ENCODE data around the gene TMEM151B.
"Not testable (repeated sequence)": the region's sequence is repeated elsewhere in the genome, so short reads cannot be mapped to it uniquely, and the experiment has no call there.

Gene TMEM151B

DNA sequence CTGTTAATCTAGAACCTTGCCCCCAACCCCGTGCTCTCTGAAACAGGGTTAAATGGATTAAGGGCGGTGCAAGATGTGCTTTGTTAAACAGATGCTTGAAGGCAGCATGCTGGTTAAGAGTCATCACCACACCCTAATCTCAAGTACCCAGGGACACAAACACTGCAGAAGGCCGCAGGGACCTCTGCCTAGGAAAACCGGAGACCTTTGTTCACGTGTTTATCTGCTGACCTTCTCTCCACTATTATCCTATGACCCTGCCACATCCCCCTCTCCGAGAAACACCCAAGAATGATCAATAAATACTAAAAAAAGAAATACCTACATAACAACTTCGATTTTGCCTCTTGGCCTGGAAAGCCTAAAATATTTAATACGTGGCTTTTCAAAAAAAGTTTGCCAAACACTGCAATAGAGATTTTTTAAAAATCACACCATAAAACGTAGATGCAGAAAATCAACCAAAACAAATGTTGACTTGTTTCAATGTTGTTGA lies 46.9 kb downstream of the TMEM151B start:
- H3K27me3 Mint-ChIP-seq (ENCODE audit: low read depth), result peaks cover 37% of the 10 kb centered on the region
- H3K4me1 Mint-ChIP-seq (ENCODE audit: low read depth); H3K9me3 Mint-ChIP-seq; H3K4me3 Mint-ChIP-seq; H3K36me3 Mint-ChIP-seq (ENCODE audit: low read depth); H3K27ac Mint-ChIP-seq: not testable (repeated sequence)

DNA sequence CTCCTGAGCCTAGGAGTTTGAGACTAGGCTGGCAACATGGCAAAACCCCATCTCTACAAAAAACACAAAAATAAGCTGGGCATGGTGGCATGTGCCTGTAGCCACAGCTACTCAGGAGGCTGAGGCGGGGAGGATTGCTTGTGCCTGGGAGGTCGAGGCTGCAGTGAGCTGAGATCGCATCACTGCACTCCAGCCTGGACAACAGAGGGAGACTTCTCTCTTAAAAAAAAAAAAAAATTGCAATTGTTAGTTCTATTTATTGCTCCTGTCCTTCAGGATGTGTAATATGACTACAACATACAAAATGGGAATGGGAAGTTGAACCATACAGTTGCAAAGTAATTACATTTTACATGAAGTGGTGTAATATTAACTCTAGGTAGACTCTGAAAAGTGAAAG lies 51.0 kb downstream of the TMEM151B start:
- no peak overlapping the region for H3K27ac Mint-ChIP-seq
- H3K27me3 Mint-ChIP-seq (ENCODE audit: low read depth), result peaks cover 39% of the 10 kb centered on the region
- H3K4me1 Mint-ChIP-seq (ENCODE audit: low read depth), result no peaks in the 10 kb centered on the region
- no peaks in the 10 kb centered on the region for H3K36me3 Mint-ChIP-seq (ENCODE audit: low read depth)
- no peaks in the 10 kb centered on the region for H3K9me3 Mint-ChIP-seq
- no peak overlapping the region for H3K4me3 Mint-ChIP-seq

DNA sequence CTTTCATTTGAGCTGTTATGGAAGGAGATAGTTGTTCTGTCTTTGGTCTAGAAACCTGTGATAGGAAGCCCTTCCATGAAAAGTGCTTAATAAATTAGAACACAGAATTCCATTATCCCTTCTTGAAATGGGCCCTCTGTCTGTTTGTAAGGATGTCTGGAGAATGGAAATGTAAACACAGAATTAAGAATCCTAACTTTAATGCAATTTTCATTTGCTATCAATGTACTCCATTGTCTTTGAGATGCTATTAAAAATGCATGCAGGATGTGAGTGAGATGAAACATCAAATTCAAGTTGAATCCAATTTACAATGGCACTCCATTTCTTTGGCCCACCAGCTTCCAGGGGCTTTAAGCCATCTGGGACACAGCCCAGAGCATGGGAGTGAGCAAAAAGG lies 56.8 kb downstream of the TMEM151B start:
- peaks cover 39% of the 10 kb centered on the region for H3K27me3 Mint-ChIP-seq (ENCODE audit: low read depth)
- H3K36me3 Mint-ChIP-seq (ENCODE audit: low read depth), result no peaks in the 10 kb centered on the region
- no peaks in the 10 kb centered on the region for H3K4me1 Mint-ChIP-seq (ENCODE audit: low read depth)
- H3K27ac Mint-ChIP-seq, result no peak overlapping the region
- H3K9me3 Mint-ChIP-seq, result no peaks in the 10 kb centered on the region
- H3K4me3 Mint-ChIP-seq, result no peak overlapping the region

GRCh38 chr6:44327760-44328159 lies 57.5 kb downstream of the TMEM151B start:
- Mint-ChIP-seq H3K4me1 (ENCODE audit: low read depth) (no peaks in the 10 kb centered on the region), H3K9me3 (no peaks in the 10 kb centered on the region), H3K27me3 (ENCODE audit: low read depth) (peaks cover 41% of the 10 kb centered on the region), H3K4me3 (no peak overlapping the region), H3K36me3 (ENCODE audit: low read depth) (no peaks in the 10 kb centered on the region), H3K27ac (no peak overlapping the region)

- H3K27ac Mint-ChIP-seq; H3K4me1 Mint-ChIP-seq (ENCODE audit: low read depth); H3K36me3 Mint-ChIP-seq (ENCODE audit: low read depth); H3K4me3 Mint-ChIP-seq; H3K9me3 Mint-ChIP-seq: not testable (repeated sequence)
- peaks cover 41% of the 10 kb centered on the region for H3K27me3 Mint-ChIP-seq (ENCODE audit: low read depth)
Observed at GRCh38 chr6:44328203-44328602, 58.0 kb downstream of the TMEM151B start.

- Mint-ChIP-seq H3K27ac (no peak overlapping the region), H3K4me1 (ENCODE audit: low read depth) (no peaks in the 10 kb centered on the region), H3K27me3 (ENCODE audit: low read depth) (peaks cover 45% of the 10 kb centered on the region), H3K9me3 (no peaks in the 10 kb centered on the region), H3K4me3 (no peak overlapping the region), H3K36me3 (ENCODE audit: low read depth) (no peaks in the 10 kb centered on the region)
Observed at GRCh38 chr6:44329858-44330257, 59.6 kb downstream of the TMEM151B start.

DNA sequence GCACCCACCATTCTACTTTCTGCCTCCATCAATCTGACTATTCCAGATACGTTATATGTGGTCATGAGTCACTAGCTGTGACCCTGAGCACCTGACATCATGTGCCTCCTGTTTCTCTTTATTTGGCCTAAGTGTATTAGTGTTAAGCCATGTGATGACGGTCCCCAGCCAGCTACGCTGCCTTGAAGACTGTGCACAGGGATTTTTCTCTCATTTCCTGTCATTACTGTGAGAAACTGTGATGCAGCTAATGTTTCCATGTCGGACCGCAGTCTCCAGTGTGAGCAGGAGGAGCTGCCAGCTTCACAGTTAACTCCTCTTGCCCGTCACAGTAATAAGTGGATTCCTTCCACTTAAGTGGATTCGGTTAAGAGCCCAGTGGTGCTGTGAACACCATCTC lies 62.3 kb downstream of the TMEM151B start:
- H3K4me1 Mint-ChIP-seq (ENCODE audit: low read depth), result no peaks in the 10 kb centered on the region
- H3K4me3 Mint-ChIP-seq, result no peak overlapping the region
- H3K36me3 Mint-ChIP-seq (ENCODE audit: low read depth), result no peaks in the 10 kb centered on the region
- H3K27ac Mint-ChIP-seq, result no peak overlapping the region
- peaks cover 39% of the 10 kb centered on the region for H3K27me3 Mint-ChIP-seq (ENCODE audit: low read depth)
- H3K9me3 Mint-ChIP-seq, result no peaks in the 10 kb centered on the region

- H3K4me3 Mint-ChIP-seq, result no peak overlapping the region
Observed at GRCh38 chr6:44333273-44333919, 63.1 kb downstream of the TMEM151B start.

DNA sequence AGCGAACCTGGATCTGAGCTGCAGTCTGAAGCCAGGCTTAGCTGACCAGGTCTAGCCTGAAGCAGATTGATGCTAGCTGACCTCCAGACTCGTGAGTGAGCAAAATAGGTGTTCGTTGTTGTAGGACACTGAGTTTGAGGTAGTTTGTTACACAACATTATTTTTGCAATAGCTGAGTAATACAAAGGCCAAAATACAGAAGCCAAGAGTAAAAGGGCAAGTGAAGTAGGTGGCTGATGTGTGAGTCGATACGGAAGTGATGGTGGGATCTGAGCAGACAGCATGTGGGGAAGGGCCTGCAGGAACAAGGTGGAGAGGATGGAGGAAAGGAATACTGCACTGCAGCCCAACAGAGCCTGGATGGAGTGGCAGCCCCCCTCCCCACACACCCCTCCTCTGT lies 63.7 kb downstream of the TMEM151B start:
- Mint-ChIP-seq H3K4me1 (ENCODE audit: low read depth) (no peaks in the 10 kb centered on the region), H3K4me3 (no peak overlapping the region), H3K36me3 (ENCODE audit: low read depth) (no peaks in the 10 kb centered on the region), H3K27ac (no peak overlapping the region), H3K27me3 (ENCODE audit: low read depth) (peaks cover 26% of the 10 kb centered on the region), H3K9me3 (no peaks in the 10 kb centered on the region)

More at GRCh38 chr6:44333273-44333919, 63.1 kb downstream of the TMEM151B start:
- H3K4me1 Mint-ChIP-seq (ENCODE audit: low read depth), result no peaks in the 10 kb centered on the region
- H3K27ac Mint-ChIP-seq, result no peak overlapping the region
- no peaks in the 10 kb centered on the region for H3K9me3 Mint-ChIP-seq
- H3K36me3 Mint-ChIP-seq (ENCODE audit: low read depth), result no peaks in the 10 kb centered on the region
- peaks cover 32% of the 10 kb centered on the region for H3K27me3 Mint-ChIP-seq (ENCODE audit: low read depth)

- no peaks in the 10 kb centered on the region for H3K4me1 Mint-ChIP-seq (ENCODE audit: low read depth)
- H3K27ac Mint-ChIP-seq, result no peak overlapping the region
- H3K4me3 Mint-ChIP-seq, result no peak overlapping the region
- H3K9me3 Mint-ChIP-seq, result no peaks in the 10 kb centered on the region
- H3K27me3 Mint-ChIP-seq (ENCODE audit: low read depth), result peaks cover 9% of the 10 kb centered on the region
- H3K36me3 Mint-ChIP-seq (ENCODE audit: low read depth), result no peaks in the 10 kb centered on the region
Observed at GRCh38 chr6:44335631-44336030, 65.4 kb downstream of the TMEM151B start.

DNA sequence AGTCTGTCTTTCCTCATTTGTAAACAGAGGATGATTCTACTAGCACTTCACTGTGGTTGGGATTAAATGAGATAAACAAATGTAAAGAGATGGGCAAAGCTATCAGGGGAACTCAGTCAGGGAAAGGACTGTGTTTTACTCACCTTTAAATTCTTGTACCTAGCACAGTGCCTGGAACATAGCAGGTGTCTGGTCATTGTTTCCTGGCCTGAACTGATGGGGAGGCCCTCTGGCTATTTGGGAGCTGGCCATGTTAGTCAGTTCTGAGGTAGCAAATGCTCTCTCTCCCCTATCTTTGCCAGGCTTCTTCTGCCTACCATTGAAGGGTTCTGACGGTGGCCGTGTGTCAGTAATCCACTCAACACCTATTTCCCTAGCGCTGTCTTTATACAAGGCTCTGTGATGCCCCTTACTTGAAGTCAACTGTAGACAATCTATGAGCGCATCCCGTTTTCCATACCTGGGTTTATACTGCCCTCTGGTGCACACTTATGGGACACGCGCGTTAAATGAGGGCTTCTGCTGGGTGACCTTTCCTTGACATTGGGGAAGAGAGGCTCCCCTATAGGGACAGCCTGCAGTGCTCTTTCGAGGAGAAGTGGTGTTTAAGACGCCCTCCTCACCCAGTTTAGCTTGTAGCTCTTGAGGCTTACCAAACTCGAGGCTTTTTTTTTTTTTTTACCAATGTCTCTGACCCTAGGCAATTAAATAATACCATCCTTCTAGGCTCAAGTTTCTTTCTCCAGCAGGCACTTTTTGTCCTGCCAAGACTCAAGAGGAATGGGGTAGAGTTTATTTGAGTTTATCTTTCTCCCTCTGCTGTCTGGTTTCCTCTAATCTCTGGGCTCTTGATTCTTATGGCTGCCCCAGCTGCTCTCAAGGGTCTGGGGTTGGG lies 68.2 kb downstream of the TMEM151B start:
- peaks cover 27% of the 10 kb centered on the region for H3K27me3 Mint-ChIP-seq (ENCODE audit: low read depth)
- no peaks in the 10 kb centered on the region for H3K4me1 Mint-ChIP-seq (ENCODE audit: low read depth)

DNA sequence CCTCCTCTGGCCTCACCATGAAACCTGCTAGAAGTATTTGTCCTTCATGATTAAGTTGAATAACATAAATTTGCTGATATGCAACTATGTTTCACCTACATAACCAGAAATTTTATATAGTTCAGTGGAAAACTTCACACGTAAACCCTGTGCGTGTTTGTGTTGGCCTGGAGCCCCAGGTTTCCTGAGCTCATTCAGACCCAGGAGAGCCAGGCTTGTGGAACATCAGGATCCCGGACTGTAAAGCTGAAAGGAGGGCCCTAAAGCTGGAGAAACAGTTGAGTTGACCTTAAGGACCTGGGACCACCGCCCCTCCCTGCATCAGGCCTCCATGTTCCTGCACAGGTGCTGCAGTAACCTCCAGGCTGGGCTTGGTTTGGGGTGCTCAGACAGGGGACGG lies 69.1 kb downstream of the TMEM151B start:
- Mint-ChIP-seq H3K27me3 (ENCODE audit: low read depth) (peaks cover 32% of the 10 kb centered on the region), H3K27ac (no peak overlapping the region), H3K9me3 (no peaks in the 10 kb centered on the region), H3K4me3 (no peak overlapping the region), H3K4me1 (ENCODE audit: low read depth) (no peaks in the 10 kb centered on the region), H3K36me3 (ENCODE audit: low read depth) (no peaks in the 10 kb centered on the region)

More for the DNA sequence above, 68.2 kb downstream of the TMEM151B start:
- no peaks in the 10 kb centered on the region for H3K9me3 Mint-ChIP-seq
- no peaks in the 10 kb centered on the region for H3K36me3 Mint-ChIP-seq (ENCODE audit: low read depth)
- H3K4me3 Mint-ChIP-seq, result no peak overlapping the region
- H3K27ac Mint-ChIP-seq, result no peak overlapping the region

GRCh38 chr6:44339763-44340625 lies 69.7 kb downstream of the TMEM151B start:
- peaks cover 39% of the 10 kb centered on the region for H3K27me3 Mint-ChIP-seq (ENCODE audit: low read depth)
- no peaks in the 10 kb centered on the region for H3K4me1 Mint-ChIP-seq (ENCODE audit: low read depth)
- H3K36me3 Mint-ChIP-seq (ENCODE audit: low read depth), result no peaks in the 10 kb centered on the region
- H3K27ac Mint-ChIP-seq, result no peak overlapping the region
- no peak overlapping the region for H3K4me3 Mint-ChIP-seq
- no peaks in the 10 kb centered on the region for H3K9me3 Mint-ChIP-seq

DNA sequence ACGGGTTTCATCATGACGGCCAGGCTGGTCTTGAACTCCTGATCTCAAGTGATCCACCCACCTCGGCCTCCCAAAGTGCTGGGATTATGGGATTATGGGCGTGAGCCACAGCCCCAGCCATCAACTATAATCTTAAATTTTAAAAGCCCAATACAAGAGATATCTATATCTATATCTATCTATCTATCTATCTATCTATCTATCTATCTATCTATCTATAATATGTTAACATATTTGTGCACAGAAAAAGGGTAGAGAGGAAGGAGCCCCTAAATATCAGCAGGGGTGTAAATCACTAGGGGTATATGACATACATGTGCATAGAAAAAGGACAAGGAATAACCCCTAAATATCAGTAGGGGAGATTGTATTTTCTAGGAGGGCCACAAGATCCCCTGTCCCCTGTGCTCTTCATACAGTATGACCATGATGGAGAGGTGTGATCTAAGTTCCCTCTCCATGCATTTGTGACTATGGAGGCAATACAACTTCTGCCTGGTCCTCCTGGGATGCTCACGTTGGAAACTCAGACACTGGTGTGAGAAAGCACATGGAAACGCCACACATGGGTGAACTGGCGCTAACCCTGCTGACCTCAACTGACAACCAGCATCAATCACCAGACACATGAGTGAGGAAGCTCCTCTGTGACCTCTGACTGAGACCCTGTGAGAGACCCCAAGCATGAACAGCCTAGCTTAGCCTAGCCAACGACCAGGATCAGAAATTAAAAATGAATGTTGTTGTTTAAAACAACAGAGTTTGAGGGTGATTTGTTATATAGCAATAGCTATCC lies 71.0 kb downstream of the TMEM151B start:
- Mint-ChIP-seq H3K4me1 (ENCODE audit: low read depth) (no peaks in the 10 kb centered on the region), H3K36me3 (ENCODE audit: low read depth) (no peaks in the 10 kb centered on the region), H3K9me3 (no peaks in the 10 kb centered on the region), H3K27ac (no peak overlapping the region), H3K27me3 (ENCODE audit: low read depth) (peaks cover 46% of the 10 kb centered on the region), H3K4me3 (no peak overlapping the region)

All from T-helper 1 cell treated with Interleukin-12 subunit alpha and Interleukin-12 subunit beta and Interleukin-4 antibody, amounts not matched to agents 30 μg/mL and 1 μg/mL, for 36 hours (primary cell).